Adrenal gland (tissue), 5 donors: ENCODE results near the gene PHF1.

Experiments used
- CTCF ChIP-seq, 6 experiments: fragments of 450-650 bp in 4 of 6; fragments of 200-600 bp in 2 of 6; sonication (generic) in 1 of 6; IDR thresholded peaks; 1 replicate in 5 of 6; 2 replicates in 1 of 6; pipeline versions ENCODE4 v1.5.1 to v1.8.0; 2016 to 2021; ENCODE audit warnings: antibody characterized with exemption in 6 of 6, mild to moderate bottlenecking in 2 of 6, moderate library complexity in 1 of 6
- POLR2A ChIP-seq, 2 donors: fragments of 450-650 bp; IDR thresholded peaks; one replicate each; pipeline ENCODE4 v1.6.1; 2017; ENCODE audit warnings: antibody characterized with exemption in 2 of 2, mild to moderate bottlenecking in 2 of 2, moderate library complexity in 1 of 2
- donor health status: DM: no; HTN: no; CAD: no.

- no peak for TF ChIP-seq CTCF (IDR thresholded peaks at IDR 0.05)
- TF ChIP-seq POLR2A (IDR thresholded peaks at IDR 0.05) = no peak
Measured at GRCh38 chr6:33433001-33433543, 22.3 kb downstream of the PHF1 start.
